GM18870 (cell line): ENCODE data around the gene SLPI.

Source experiments
- ATAC-seq: cut with Tn5 transposase; IDR thresholded peaks from one replicate; pipeline ENCODE4 v1.9.1; 2021; ENCODE audit warnings: moderate library complexity; ENCODE audit not compliant: unreplicated experiment

Gene SLPI

DNA sequence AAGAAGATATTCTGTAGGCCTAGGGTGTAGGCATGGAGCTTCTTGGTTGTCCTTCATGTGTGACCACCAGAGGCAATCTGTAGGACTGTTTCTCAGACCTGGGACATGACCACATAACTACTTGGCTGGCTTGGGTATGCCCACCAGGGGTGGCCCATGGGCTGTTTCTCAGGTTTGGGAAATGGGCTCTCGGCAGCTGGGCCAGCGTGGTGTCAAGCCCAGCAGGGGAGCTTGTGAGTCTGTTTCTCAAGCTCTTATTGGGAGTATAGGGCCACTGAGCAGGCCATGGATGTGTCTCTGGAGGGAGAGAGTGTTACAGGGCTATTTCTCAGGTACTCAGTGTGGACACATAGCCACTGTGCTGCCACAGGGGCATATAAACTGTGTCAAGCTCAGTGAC, 35.7 kb downstream of the SLPI start:
- no peak for ATAC-seq

- no peak for ATAC-seq
Observed at GRCh38 chr20:45218124-45218523, 36.2 kb downstream of the SLPI start.

DNA sequence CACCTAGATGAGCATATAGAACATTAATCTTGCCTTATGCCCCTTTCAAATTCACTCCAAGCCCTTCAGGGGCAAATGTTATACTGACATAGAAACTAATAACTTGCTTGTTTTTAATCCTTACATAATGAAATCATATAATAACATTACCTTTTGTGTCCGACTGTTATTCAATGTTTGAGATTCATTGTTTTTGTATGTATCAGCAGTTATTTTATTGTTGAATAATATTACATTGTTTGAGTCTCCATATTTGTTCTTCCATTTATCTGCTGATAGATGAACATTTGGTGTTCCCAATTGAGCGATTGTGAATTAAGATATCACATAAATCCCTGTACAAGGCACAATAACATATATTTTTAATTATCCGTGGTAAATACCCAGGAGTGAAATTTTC, 41.5 kb downstream of the SLPI start:
- ATAC-seq = no peak

DNA sequence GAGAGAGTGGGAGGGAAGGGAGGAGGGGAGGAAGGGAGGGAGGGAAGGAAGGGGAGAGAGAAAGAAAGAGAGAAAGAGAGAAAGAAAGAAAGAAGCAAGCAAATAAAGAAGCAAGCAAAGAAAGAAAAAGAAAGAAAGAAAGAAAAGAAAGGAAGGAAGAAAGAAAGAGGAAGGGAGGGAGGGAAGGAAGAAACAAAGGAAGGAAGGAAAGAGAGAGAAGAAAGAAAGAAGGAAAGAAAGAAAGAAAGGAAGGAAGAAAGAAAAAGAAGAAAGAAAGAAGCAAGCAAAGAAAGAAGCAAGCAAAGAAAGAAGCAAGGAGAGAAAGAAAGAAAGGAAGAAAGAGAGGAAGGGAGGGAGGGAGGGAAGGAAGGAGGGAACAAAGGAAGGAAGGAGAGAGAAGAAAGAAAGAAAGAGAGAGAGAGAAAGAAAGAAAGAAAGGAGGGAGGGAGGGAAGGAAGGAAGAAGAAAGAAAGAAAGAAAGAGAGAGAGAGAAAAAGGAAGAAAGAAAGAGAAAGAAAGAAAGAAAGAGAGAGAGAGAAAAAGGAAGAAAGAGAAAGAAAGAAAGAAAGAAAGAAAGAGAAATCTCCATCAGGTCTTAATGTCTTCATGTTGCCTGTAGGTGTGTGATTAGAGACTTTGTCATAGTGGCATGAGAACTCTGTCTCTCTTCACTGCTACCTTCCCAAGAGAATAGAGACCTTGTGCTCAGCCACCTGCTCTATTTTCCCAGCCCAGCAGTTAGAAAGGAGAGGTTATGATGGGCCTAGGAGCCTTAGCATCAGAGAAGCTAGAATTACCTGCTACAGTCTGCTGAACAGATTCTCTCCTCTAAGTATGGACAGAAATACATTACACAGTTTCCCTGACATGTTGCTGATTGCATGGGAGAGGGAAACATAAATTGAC, 42.5 kb downstream of the SLPI start:
- ATAC-seq = no peak

DNA sequence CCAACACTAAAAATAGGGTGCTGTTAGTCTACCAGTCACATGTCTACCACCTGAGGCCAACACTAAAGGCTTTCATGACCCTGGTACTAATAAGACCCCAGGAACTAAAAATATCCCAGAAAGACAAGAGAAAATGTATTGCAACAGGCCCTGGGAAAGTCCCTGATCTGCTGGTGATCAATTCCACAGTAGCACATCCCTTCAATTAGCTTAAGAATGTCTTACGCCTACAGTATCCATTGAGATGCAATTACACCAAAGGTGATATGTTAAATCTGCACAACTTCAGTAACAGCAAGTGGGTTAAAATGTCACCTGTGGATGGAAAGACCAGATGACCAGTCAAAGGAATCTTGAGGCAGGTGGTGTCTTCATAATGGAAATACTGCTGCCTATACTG, 44.4 kb downstream of the SLPI start:
- ATAC-seq = no peak

GRCh38 chr20:45206725-45207124, 47.6 kb downstream of the SLPI start, which contains the start of gene SEMG1:
SEMG1 (plus strand) TSS chr20:45207033; CDS start chr20:45207054, 21 bp downstream.
- no peak for ATAC-seq
